CD4-positive, alpha-beta memory T cell (primary cell): ENCODE measurements around the gene RAB18. TPM values are rescaled to one million over a fixed set of nuclear protein-coding genes. Genes with fewer than 3 reads are reported as not detected.

Experiments
- CTCF ChIA-PET: fragments of 350-600 bp; sonication (Branson Sonifier 250); formaldehyde crosslinking; loops from one replicate; lab custom pipeline; 2021; ENCODE audit warnings: inconsistent platforms; ENCODE audit not compliant: partially characterized antibody; lab: Charles Lee
- POLR2A ChIA-PET: fragments of 350-600 bp; sonication (Branson Sonifier 250); formaldehyde crosslinking; loops from one replicate; lab custom pipeline; 2021; ENCODE audit not compliant: partially characterized antibody; lab: Charles Lee
- DNase-seq, 5 donors: peaks; one replicate each; pipeline versions ENCODE4 v3.0.0 to v3.0.0-alpha.2; 2020 to 2022; ENCODE audit warnings: mixed read lengths in 1 of 5
- H3K27ac ChIP-seq: one replicate; pipeline ENCODE4 v1.7.0; 2013; ENCODE audit warnings: low read depth, low read length
- H3K27me3 ChIP-seq: 2 replicates; pipeline ENCODE4 v1.7.0; 2013; ENCODE audit warnings: mild to moderate bottlenecking, low read length, moderate library complexity; ENCODE audit not compliant: insufficient read depth
- H3K36me3 ChIP-seq: 2 replicates; pipeline ENCODE4 v1.7.0; 2013; ENCODE audit warnings: mild to moderate bottlenecking, low read length, moderate library complexity; ENCODE audit not compliant: insufficient read depth
- H3K4me1 ChIP-seq: 2 replicates; pipeline ENCODE4 v1.7.0; 2013; ENCODE audit warnings: mild to moderate bottlenecking, low read length, moderate library complexity; ENCODE audit not compliant: insufficient read depth
- H3K4me3 ChIP-seq, 2 donors: one replicate each; pipeline ENCODE4 v1.7.0; 2013; ENCODE audit warnings: low read length in 2 of 2, mild to moderate bottlenecking in 1 of 2
- H3K9me3 ChIP-seq, 2 donors: one replicate each; pipeline ENCODE4 v1.7.0; 2013; ENCODE audit warnings: low read length in 2 of 2, control low read depth in 1 of 2; ENCODE audit not compliant: control insufficient read depth in 1 of 2
- H3K27ac Mint-ChIP-seq, 7 donors: one replicate each; pipeline ENCODE4 v1.8.0; 2020 to 2021; ENCODE audit warnings: mixed read lengths in 7 of 7, mild to moderate bottlenecking in 6 of 7, inconsistent platforms in 3 of 7, moderate library complexity in 3 of 7
- H3K27me3 Mint-ChIP-seq, 2 donors: one replicate each; pipeline ENCODE4 v1.8.0; 2020 to 2021; ENCODE audit warnings: mixed read lengths in 2 of 2
- H3K36me3 Mint-ChIP-seq, 2 donors: one replicate each; pipeline ENCODE4 v1.8.0; 2020 to 2021; ENCODE audit warnings: mixed read lengths in 2 of 2, inconsistent platforms in 1 of 2, mild to moderate bottlenecking in 1 of 2
- H3K4me1 Mint-ChIP-seq, 4 donors: one replicate each; pipeline ENCODE4 v1.8.0; 2020 to 2021; ENCODE audit warnings: mixed read lengths in 4 of 4, mild to moderate bottlenecking in 1 of 4
- H3K4me3 Mint-ChIP-seq, 8 donors: one replicate each; pipeline ENCODE4 v1.8.0; 2020 to 2021; ENCODE audit warnings: mixed read lengths in 8 of 8, mild to moderate bottlenecking in 7 of 8, moderate library complexity in 6 of 8, inconsistent platforms in 3 of 8
- H3K9me3 Mint-ChIP-seq, 8 donors: one replicate each; pipeline ENCODE4 v1.8.0; 2020 to 2021; ENCODE audit warnings: mixed read lengths in 8 of 8, mild to moderate bottlenecking in 5 of 8, inconsistent platforms in 3 of 8, moderate library complexity in 1 of 8
- intact Hi-C: fragments of 100-400 bp; cut with micrococcal nuclease; formaldehyde crosslinking; loops from one replicate; pipeline ENCODE4 v1.15.1; 2023
- polyA plus RNA-seq, 2 donors: library from polyadenylated mRNA; unstranded; fragments of 300-500 nt; fragmentation: Illumina TruSeq; gene quantifications; one replicate each; pipeline ENCODE4 v1.2.3, GENCODE V29; 2021
- total RNA-seq, 2 experiments: library from RNA; stranded (reverse); gene quantifications; one replicate each; pipeline ENCODE4 v1.2.3, GENCODE V29; 2021

The RAB18 gene
- total and polyA plus RNA-seq, 4 experiments from 2014 or later: 83.3 to 171 (median 103) TPM

DNA sequence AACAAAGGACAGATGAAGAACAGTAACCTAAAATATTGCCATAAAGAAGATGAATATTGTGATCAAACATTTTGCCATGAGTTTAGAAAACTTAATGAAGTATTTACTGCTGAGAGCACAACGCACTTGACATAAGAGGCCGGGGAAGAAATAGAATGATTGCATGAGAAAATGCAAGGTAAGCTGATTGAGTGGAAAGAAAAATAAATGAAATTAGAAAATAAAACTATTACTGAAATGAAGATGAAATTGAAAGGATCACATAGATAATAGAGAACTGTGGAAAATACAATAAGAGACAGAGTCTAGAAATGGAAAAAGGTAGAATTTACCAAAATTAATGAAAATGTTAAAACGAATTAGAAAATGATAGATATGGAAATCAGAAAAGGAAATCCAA lies 10.1 kb downstream of the RAB18 start:
- H3K9me3 Mint-ChIP-seq: no peaks in the 10 kb centered on the region
- no peaks in the 10 kb centered on the region for H3K27me3 Mint-ChIP-seq
- ChIA-PET POLR2A (interaction anchor here (0.6 kb wide), 1 partner anchor 73 kb away, joined by 3 read pairs; no protein-coding TSS in a partner anchor), CTCF (interaction anchor here (1.8 kb wide), 1 partner anchor 10 kb away, joined by 10 read pairs; the partner anchor contains the start of gene RAB18)
- Histone ChIP-seq H3K4me3 (no peak overlapping the region), H3K27me3 (no peaks in the 10 kb centered on the region), H3K27ac (no peak overlapping the region), H3K4me1 (peaks cover 54% of the 10 kb centered on the region), H3K36me3 (peaks cover 14% of the 10 kb centered on the region), H3K9me3 (no peaks in the 10 kb centered on the region)
- H3K4me3 Mint-ChIP-seq: peak overlapping the region in 6 of 8 donors; percentile 2 to 69 (median 40)
- no peak for DNase-seq
- H3K27ac Mint-ChIP-seq: peak overlapping the region in 4 of 7 donors; percentile 14 to 66 (median 26)
- intact Hi-C loops: no loop called here
- H3K36me3 Mint-ChIP-seq: peaks cover 53 to 60% of the 10 kb centered on the region in 2 donors
- peaks cover 33 to 83% (median 63%) of the 10 kb centered on the region in 4 donors for H3K4me1 Mint-ChIP-seq

DNA sequence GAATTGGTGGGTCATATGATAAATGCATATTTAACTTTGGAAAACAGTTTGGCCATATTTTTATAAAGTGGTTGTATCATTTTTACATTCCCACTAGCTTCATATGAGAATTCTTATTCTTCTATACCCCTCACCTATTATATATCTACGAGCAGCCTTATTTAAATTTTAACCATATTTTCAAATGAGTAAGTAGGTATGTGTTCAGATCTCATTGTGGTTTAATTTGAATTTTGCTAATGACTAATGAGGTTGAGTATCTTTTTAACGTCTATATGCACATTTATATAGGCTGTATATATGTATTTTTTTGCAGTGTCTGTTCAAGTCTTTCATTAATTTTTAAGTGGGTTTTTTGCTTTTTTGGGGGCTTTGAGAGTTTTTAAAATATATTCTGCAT lies 14.2 kb downstream of the RAB18 start:
- Histone ChIP-seq H3K27ac (no peak overlapping the region), H3K27me3 (no peaks in the 10 kb centered on the region), H3K9me3 (no peaks in the 10 kb centered on the region), H3K36me3 (peaks cover 4% of the 10 kb centered on the region), H3K4me1 (peaks cover 68% of the 10 kb centered on the region), H3K4me3 (no peak overlapping the region)
- POLR2A ChIA-PET: no interaction called here
- Mint-ChIP-seq H3K27me3 (no peaks in the 10 kb centered on the region), H3K9me3 (no peaks in the 10 kb centered on the region), H3K4me1 (peaks cover 37 to 90% (median 69%) of the 10 kb centered on the region in 4 donors), H3K4me3 (peak overlapping the region in 2 of 8 donors; percentile 4 to 22), H3K36me3 (peaks cover 30 to 33% of the 10 kb centered on the region in 2 donors), H3K27ac (peak overlapping the region in 1 of 7 donors; percentile 50)
- no peak for DNase-seq
- intact Hi-C loops: no loop called here
- CTCF ChIA-PET: no interaction called here

DNA sequence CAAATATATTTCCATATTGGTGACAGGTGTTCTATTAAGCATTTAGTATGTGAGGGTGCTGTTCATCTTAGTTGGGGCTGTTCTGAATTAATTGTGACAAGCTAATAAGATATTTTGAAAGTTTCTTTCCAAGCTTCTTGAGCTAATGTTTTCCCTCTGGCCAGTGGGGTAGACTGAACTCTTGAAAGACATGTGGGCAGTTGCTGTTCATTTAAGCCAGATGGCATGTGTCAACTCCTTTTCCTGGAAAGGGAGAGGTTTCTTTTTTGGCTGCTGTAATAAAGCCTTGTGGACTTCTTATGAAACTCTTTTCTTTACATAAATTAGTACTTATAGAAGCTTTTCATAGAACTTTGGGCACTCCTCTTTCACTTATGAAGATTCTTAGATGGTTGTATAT lies 21.7 kb downstream of the RAB18 start:
- no peaks in the 10 kb centered on the region for H3K9me3 Mint-ChIP-seq
- intact Hi-C loops: no loop called here
- H3K4me1 Mint-ChIP-seq: peaks cover 48 to 87% (median 69%) of the 10 kb centered on the region in 4 donors
- no peak overlapping the region for H3K4me3 ChIP-seq
- H3K36me3 ChIP-seq: no peaks in the 10 kb centered on the region
- no peak overlapping the region for H3K27ac ChIP-seq
- DNase-seq: no peak
- no peaks in the 10 kb centered on the region for H3K27me3 Mint-ChIP-seq
- H3K27me3 ChIP-seq: no peaks in the 10 kb centered on the region
- peaks cover 82% of the 10 kb centered on the region for H3K4me1 ChIP-seq
- peak overlapping the region in 2 of 7 donors; percentile 7 to 41 for H3K27ac Mint-ChIP-seq
- H3K9me3 ChIP-seq: no peaks in the 10 kb centered on the region
- ChIA-PET CTCF (interaction anchor here (0.8 to 1.3 kb wide), 3 partner anchors 18 to 132 kb away, joined by 3 read pairs; partner anchors contain the start of gene RAB18), POLR2A (no interaction called here)
- H3K36me3 Mint-ChIP-seq: peaks cover 9 to 11% of the 10 kb centered on the region in 2 donors
- H3K4me3 Mint-ChIP-seq: no peak overlapping the region

DNA sequence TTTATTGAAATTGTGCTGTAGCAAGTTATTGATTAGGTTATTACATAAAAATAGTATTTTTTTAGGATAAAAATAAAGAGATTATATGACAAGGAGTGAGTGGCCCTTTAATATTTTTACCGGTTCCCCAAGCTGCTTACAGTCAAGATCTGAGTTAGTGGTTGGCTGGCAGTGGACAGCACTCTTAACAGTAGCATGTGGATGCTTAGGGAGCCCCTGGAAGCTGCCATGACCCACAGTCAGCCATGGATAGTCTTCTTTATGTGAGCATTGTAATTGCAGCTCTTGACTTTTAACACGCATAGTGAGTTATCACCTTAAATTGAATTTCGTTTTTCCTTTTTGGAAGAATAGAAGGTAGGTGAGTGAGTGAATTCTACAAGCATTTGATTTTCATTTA lies 22.1 kb downstream of the RAB18 start:
- no peak overlapping the region for H3K4me3 ChIP-seq
- CTCF ChIA-PET: interaction anchor here (0.8 to 1.3 kb wide), 3 partner anchors 19 to 132 kb away, joined by 3 read pairs; partner anchors contain the start of gene RAB18

DNA sequence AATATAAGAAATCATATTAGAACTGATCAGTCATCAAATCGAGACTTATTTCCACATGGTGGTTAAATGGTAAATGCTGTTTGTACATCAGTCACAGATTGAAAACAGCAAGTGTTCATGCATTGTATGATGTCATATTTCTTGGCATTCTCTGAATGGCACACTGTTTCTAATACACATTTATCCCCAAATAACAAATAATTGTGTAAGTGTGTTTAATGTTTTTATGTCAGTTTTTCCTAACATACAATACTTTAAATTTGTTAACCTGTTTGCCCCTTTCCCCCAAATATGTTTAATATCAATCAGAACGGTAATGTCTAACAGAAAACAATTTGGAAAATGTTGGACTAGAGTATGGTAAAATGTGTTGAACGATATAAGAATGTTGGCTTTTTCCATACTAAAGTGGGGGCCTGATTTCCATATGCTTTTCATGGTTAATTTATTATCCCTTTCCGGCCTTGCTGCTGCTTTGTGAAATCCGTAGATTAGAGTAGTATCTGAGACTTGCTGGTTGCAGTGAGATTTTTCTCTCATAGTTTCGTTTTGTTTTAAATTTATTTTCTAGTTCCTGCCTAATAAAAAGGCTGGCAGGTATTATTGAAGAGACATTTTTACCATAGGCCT lies 23.7 kb downstream of the RAB18 start:
- intact Hi-C loops: no loop called here
- no peak overlapping the region for H3K4me3 Mint-ChIP-seq
- CTCF ChIA-PET: no interaction called here

More for the DNA sequence above, 22.1 kb downstream of the RAB18 start:
- Histone ChIP-seq H3K9me3 (no peaks in the 10 kb centered on the region), H3K36me3 (no peaks in the 10 kb centered on the region), H3K4me1 (peaks cover 79% of the 10 kb centered on the region), H3K27ac (no peak overlapping the region), H3K27me3 (no peaks in the 10 kb centered on the region)
- Mint-ChIP-seq H3K27me3 (no peaks in the 10 kb centered on the region), H3K9me3 (no peaks in the 10 kb centered on the region), H3K36me3 (peaks cover 8 to 11% of the 10 kb centered on the region in 2 donors), H3K4me3 (no peak overlapping the region), H3K4me1 (peaks cover 47 to 87% (median 68%) of the 10 kb centered on the region in 4 donors), H3K27ac (no peak overlapping the region)
- no peak for DNase-seq
- POLR2A ChIA-PET: no interaction called here
- intact Hi-C loops: no loop called here

DNA sequence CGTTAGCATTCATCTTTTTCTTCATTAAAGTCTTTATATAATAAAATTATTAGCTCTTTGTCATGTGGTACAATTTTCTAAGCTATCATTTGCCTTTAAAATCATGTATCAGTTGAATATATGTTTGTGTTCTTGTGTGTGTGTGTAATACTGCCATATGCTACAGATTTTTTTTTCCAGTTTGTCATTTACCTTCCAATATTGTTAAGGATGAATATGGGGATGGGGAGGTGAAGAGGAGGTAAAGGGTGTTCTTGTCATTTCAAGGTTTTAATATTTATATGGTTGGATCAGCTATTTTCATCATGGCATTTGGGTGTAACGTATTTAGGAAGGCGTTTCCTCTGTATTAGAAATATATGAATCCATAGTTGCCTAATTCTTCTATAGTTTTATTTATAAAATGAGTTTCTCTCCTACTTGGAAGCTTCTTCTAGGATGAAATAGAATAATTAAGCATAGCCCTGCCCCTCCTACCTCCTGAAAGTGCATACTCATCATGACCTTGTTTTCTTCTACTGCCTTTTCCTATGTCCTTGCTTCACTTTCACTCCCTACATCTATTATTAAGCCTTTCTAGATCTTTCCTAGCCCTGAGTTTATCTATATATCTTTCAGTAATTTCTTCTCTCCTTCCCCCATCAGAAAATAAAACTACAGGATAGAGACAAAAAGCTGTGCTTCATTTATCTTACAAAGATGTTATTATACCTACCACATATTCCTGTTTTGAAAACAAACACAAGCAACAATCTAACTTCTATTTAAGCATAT lies 25.1 kb downstream of the RAB18 start:
- intact Hi-C loops: no loop called here
- Mint-ChIP-seq H3K4me1 (peaks cover 34 to 68% (median 53%) of the 10 kb centered on the region in 4 donors), H3K27me3 (no peaks in the 10 kb centered on the region), H3K36me3 (peaks cover 7% of the 10 kb centered on the region in 2 donors), H3K27ac (peak overlapping the region in 4 of 7 donors; percentile 23 to 77 (median 34)), H3K4me3 (peak overlapping the region in 2 of 8 donors; percentile 32 to 43), H3K9me3 (no peaks in the 10 kb centered on the region)
- DNase-seq: no peak
- POLR2A ChIA-PET: interaction anchor here (0.7 to 1.0 kb wide), 2 partner anchors 14 to 25 kb away, joined by 3 to 5 read pairs; partner anchors contain the start of gene RAB18
- Histone ChIP-seq H3K9me3 (no peaks in the 10 kb centered on the region), H3K27me3 (no peaks in the 10 kb centered on the region), H3K36me3 (peaks cover 3% of the 10 kb centered on the region), H3K27ac (no peak overlapping the region), H3K4me3 (no peak overlapping the region), H3K4me1 (peaks cover 53% of the 10 kb centered on the region)
- CTCF ChIA-PET: interaction anchor here (0.8 kb wide), 1 partner anchor 25 kb away, joined by 3 read pairs; the partner anchor contains the start of gene RAB18

More for the DNA sequence above, 23.7 kb downstream of the RAB18 start:
- Histone ChIP-seq H3K4me1 (peaks cover 65% of the 10 kb centered on the region), H3K27me3 (no peaks in the 10 kb centered on the region), H3K9me3 (no peaks in the 10 kb centered on the region), H3K27ac (no peak overlapping the region), H3K4me3 (no peak overlapping the region), H3K36me3 (no peaks in the 10 kb centered on the region)
- POLR2A ChIA-PET: interaction anchor here (1.0 kb wide), 1 partner anchor 24 kb away, joined by 5 read pairs; the partner anchor contains the start of gene RAB18
- H3K4me1 Mint-ChIP-seq: peaks cover 41 to 78% (median 61%) of the 10 kb centered on the region in 4 donors
- H3K36me3 Mint-ChIP-seq: peaks cover 9% of the 10 kb centered on the region in 2 donors
- no peaks in the 10 kb centered on the region for H3K9me3 Mint-ChIP-seq
- H3K27ac Mint-ChIP-seq: peak overlapping the region in 3 of 7 donors; percentile 10 to 63 (median 27)
- no peak for DNase-seq
- H3K27me3 Mint-ChIP-seq: no peaks in the 10 kb centered on the region
